ENCODE results near the gene RNF14.
A peak's percentile ranks its signal among the peaks of the same experiment; 100 is the strongest.

RNF14 gene

DNA sequence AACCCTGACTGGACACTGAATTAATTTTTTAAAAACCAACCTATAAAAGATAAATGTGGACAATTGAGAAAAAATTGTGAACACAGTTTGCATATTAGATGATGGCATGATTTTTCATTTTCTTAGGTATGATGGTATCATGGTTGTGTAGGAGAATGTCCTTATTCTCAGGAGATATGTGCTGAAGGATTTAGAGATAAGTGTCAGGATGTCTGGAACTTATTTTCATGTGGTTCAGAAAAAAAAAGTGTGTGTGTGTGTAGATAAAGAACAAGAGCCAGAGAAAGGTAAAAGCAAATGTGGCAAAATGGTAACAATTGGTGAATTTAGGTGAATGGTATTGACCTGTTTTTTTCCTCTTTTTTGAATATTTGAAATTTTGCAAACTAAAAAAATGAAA lies 39.9 kb downstream of the RNF14 start:
- H2BK5ac ChIP-seq (ENCODE audit: low read length) = no peak overlapping the region
- no peaks in the 10 kb centered on the region for H3K9me3 ChIP-seq (replicated peaks in 1 of 2; ENCODE audit: control insufficient read depth in 2 of 2, insufficient read depth in 1 of 2, low read depth in 1 of 2, low read length in 2 of 2)
- no peaks in the 10 kb centered on the region for H3K79me1 ChIP-seq (ENCODE audit: low read depth, low read length)
- H2AK5ac ChIP-seq (ENCODE audit: low read depth, low read length) = no peak overlapping the region
- no peak overlapping the region for H3K4me3 ChIP-seq (ENCODE audit: low read length in 2 of 2)
- H3K23ac ChIP-seq (ENCODE audit: low read depth, low read length, poor library complexity) = no peak overlapping the region
- no peak overlapping the region for H3K27ac ChIP-seq (replicated peaks; ENCODE audit: low read length)
- H2AFZ ChIP-seq (ENCODE audit: low read length) = no peak overlapping the region
- H3K36me3 ChIP-seq (replicated peaks in 1 of 2; ENCODE audit: control insufficient read depth in 2 of 2, insufficient read depth in 2 of 2, low read length in 2 of 2) = peaks cover 6 to 33% of the 10 kb centered on the region in 2 donors
- no peak overlapping the region for H3K4me2 ChIP-seq (ENCODE audit: insufficient read depth, low read length, poor library complexity, severe bottlenecking)
- H2BK12ac ChIP-seq (ENCODE audit: low read length) = no peak overlapping the region
- no peak overlapping the region for H2BK15ac ChIP-seq (ENCODE audit: low read length)
- peaks cover 0 to 7% of the 10 kb centered on the region in 2 donors for H3K4me1 ChIP-seq (ENCODE audit: control insufficient read depth in 2 of 2, insufficient read depth in 1 of 2, low read depth in 1 of 2, low read length in 2 of 2)
- H2BK120ac ChIP-seq (ENCODE audit: low read depth, low read length) = no peak overlapping the region
- no peak for DNase-seq (ENCODE audit: low spot score)
- H3K14ac ChIP-seq (ENCODE audit: low read length) = no peak overlapping the region
- peaks cover 0 to 2% (median 0%) of the 10 kb centered on the region in 3 experiments for H3K27me3 ChIP-seq (ENCODE audit: control insufficient read depth in 3 of 3, insufficient read depth in 3 of 3, low read depth in 1 of 3, low read length in 3 of 3)
- H4K8ac ChIP-seq (ENCODE audit: low read depth, low read length) = no peak overlapping the region
- H3K18ac ChIP-seq (ENCODE audit: low read length) = no peak overlapping the region
- no peak overlapping the region for H3K4ac ChIP-seq (ENCODE audit: low read length)
- no peak overlapping the region for H4K91ac ChIP-seq (ENCODE audit: low read depth, low read length, poor library complexity)
- no peak overlapping the region for H3K9ac ChIP-seq (ENCODE audit: low read depth, low read length, poor library complexity)

DNA sequence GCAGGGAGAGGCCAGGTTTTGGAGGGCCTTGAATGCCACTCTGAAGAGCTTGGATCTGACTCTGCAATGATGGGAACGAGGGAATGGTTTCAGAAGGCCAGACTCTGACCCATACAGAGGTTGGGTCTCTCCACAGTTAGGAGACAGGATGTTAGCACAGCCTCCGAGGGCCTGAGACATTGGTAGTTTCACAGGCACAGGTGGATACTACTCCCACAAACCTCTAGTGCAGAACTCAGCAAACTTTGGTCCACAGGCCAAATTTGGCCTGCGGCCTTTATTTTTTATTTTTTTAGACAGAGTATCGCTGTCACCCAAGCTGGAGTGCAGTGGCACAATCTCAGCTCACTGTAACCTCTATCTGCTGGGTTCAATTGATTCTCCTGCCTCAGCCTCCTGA lies 41.0 kb downstream of the RNF14 start:
- no peak for DNase-seq (ENCODE audit: low spot score)
- Histone ChIP-seq H3K4ac (ENCODE audit: low read length) (no peak overlapping the region), H2BK120ac (ENCODE audit: low read depth, low read length) (no peak overlapping the region), H3K23ac (ENCODE audit: low read depth, low read length, poor library complexity) (no peak overlapping the region), H3K27me3 (ENCODE audit: control insufficient read depth in 3 of 3, insufficient read depth in 3 of 3, low read depth in 1 of 3, low read length in 3 of 3) (peaks cover 0 to 2% (median 0%) of the 10 kb centered on the region in 3 experiments), H2AFZ (ENCODE audit: low read length) (no peak overlapping the region), H3K18ac (ENCODE audit: low read length) (no peak overlapping the region), H3K9me3 (replicated peaks in 1 of 2; ENCODE audit: control insufficient read depth in 2 of 2, insufficient read depth in 1 of 2, low read depth in 1 of 2, low read length in 2 of 2) (no peaks in the 10 kb centered on the region), H3K4me1 (ENCODE audit: control insufficient read depth in 2 of 2, insufficient read depth in 1 of 2, low read depth in 1 of 2, low read length in 2 of 2) (peaks cover 0 to 7% of the 10 kb centered on the region in 2 donors), H3K4me3 (ENCODE audit: low read length in 2 of 2) (no peak overlapping the region), H3K9ac (ENCODE audit: low read depth, low read length, poor library complexity) (no peak overlapping the region), H3K79me1 (ENCODE audit: low read depth, low read length) (no peaks in the 10 kb centered on the region), H3K14ac (ENCODE audit: low read length) (no peak overlapping the region), H2BK5ac (ENCODE audit: low read length) (no peak overlapping the region), H3K4me2 (ENCODE audit: insufficient read depth, low read length, poor library complexity, severe bottlenecking) (no peak overlapping the region), H3K27ac (replicated peaks; ENCODE audit: low read length) (no peak overlapping the region), H3K36me3 (replicated peaks in 1 of 2; ENCODE audit: control insufficient read depth in 2 of 2, insufficient read depth in 2 of 2, low read length in 2 of 2) (peaks cover 1 to 27% of the 10 kb centered on the region in 2 donors), H2BK12ac (ENCODE audit: low read length) (no peak overlapping the region), H4K8ac (ENCODE audit: low read depth, low read length) (no peak overlapping the region), H2BK15ac (ENCODE audit: low read length) (no peak overlapping the region), H4K91ac (ENCODE audit: low read depth, low read length, poor library complexity) (no peak overlapping the region), H2AK5ac (ENCODE audit: low read depth, low read length) (no peak overlapping the region)
- no CpG with 5 or more reads among the region's 4 CpGs for WGBS, 2 donors (ENCODE audit: extremely low coverage in 2 of 2, insufficient read length in 2 of 2, insufficient replicate concordance in 1 of 2)

GRCh38 chr5:142011572-142012185 lies 42.8 kb downstream of the RNF14 start:
- DNase-seq (ENCODE audit: low spot score) = no peak
- Histone ChIP-seq H2AFZ (ENCODE audit: low read length) (no peak overlapping the region), H3K27ac (replicated peaks; ENCODE audit: low read length) (peak overlapping the region; percentile 8), H3K23ac (ENCODE audit: low read depth, low read length, poor library complexity) (no peak overlapping the region), H3K4ac (ENCODE audit: low read length) (no peak overlapping the region), H2BK15ac (ENCODE audit: low read length) (no peak overlapping the region), H2BK5ac (ENCODE audit: low read length) (no peak overlapping the region), H3K18ac (ENCODE audit: low read length) (no peak overlapping the region), H3K4me1 (ENCODE audit: control insufficient read depth in 2 of 2, insufficient read depth in 1 of 2, low read depth in 1 of 2, low read length in 2 of 2) (peaks cover 0 to 7% of the 10 kb centered on the region in 2 donors), H3K14ac (ENCODE audit: low read length) (no peak overlapping the region), H3K9me3 (replicated peaks in 1 of 2; ENCODE audit: control insufficient read depth in 2 of 2, insufficient read depth in 1 of 2, low read depth in 1 of 2, low read length in 2 of 2) (no peaks in the 10 kb centered on the region), H3K4me3 (ENCODE audit: low read length in 2 of 2) (peak overlapping the region in 1 of 2 donors; percentile 5), H3K9ac (ENCODE audit: low read depth, low read length, poor library complexity) (no peak overlapping the region), H4K8ac (ENCODE audit: low read depth, low read length) (no peak overlapping the region), H3K27me3 (ENCODE audit: control insufficient read depth in 3 of 3, insufficient read depth in 3 of 3, low read depth in 1 of 3, low read length in 3 of 3) (no peaks in the 10 kb centered on the region), H2AK5ac (ENCODE audit: low read depth, low read length) (no peak overlapping the region), H3K79me1 (ENCODE audit: low read depth, low read length) (no peaks in the 10 kb centered on the region), H3K36me3 (replicated peaks in 1 of 2; ENCODE audit: control insufficient read depth in 2 of 2, insufficient read depth in 2 of 2, low read length in 2 of 2) (peaks cover 0 to 12% of the 10 kb centered on the region in 2 donors), H4K91ac (ENCODE audit: low read depth, low read length, poor library complexity) (no peak overlapping the region), H2BK120ac (ENCODE audit: low read depth, low read length) (no peak overlapping the region), H2BK12ac (ENCODE audit: low read length) (no peak overlapping the region), H3K4me2 (ENCODE audit: insufficient read depth, low read length, poor library complexity, severe bottlenecking) (no peak overlapping the region)
- no CpG with 5 or more reads among the region's 9 CpGs for WGBS, 2 donors (ENCODE audit: extremely low coverage in 2 of 2, insufficient read length in 2 of 2, insufficient replicate concordance in 1 of 2)

GRCh38 chr5:142012186-142012785 lies 43.4 kb downstream of the RNF14 start:
- H3K14ac ChIP-seq (ENCODE audit: low read length) = no peak overlapping the region
- peak overlapping the region; percentile 85 for H3K9ac ChIP-seq (ENCODE audit: low read depth, low read length, poor library complexity)
- H2BK12ac ChIP-seq (ENCODE audit: low read length) = no peak overlapping the region
- no peak overlapping the region for H2BK120ac ChIP-seq (ENCODE audit: low read depth, low read length)
- H2BK15ac ChIP-seq (ENCODE audit: low read length) = no peak overlapping the region
- H3K18ac ChIP-seq (ENCODE audit: low read length) = peak overlapping the region; percentile 94
- no peak for DNase-seq (ENCODE audit: low spot score)
- no peak overlapping the region for H3K27ac ChIP-seq (replicated peaks; ENCODE audit: low read length)
- H3K79me1 ChIP-seq (ENCODE audit: low read depth, low read length) = no peaks in the 10 kb centered on the region
- no peaks in the 10 kb centered on the region for H3K9me3 ChIP-seq (replicated peaks in 1 of 2; ENCODE audit: control insufficient read depth in 2 of 2, insufficient read depth in 1 of 2, low read depth in 1 of 2, low read length in 2 of 2)
- peak overlapping the region; percentile 11 for H2AK5ac ChIP-seq (ENCODE audit: low read depth, low read length)
- WGBS, 2 donors (ENCODE audit: extremely low coverage in 2 of 2, insufficient read length in 2 of 2, insufficient replicate concordance in 1 of 2) = no CpG with 5 or more reads among the region's 18 CpGs
- H3K23ac ChIP-seq (ENCODE audit: low read depth, low read length, poor library complexity) = peak overlapping the region; percentile 81
- peaks cover 0 to 7% of the 10 kb centered on the region in 2 donors for H3K4me1 ChIP-seq (ENCODE audit: control insufficient read depth in 2 of 2, insufficient read depth in 1 of 2, low read depth in 1 of 2, low read length in 2 of 2)
- peak overlapping the region; percentile 45 to 82 for H3K4me3 ChIP-seq (ENCODE audit: low read length in 2 of 2)
- H3K27me3 ChIP-seq (ENCODE audit: control insufficient read depth in 3 of 3, insufficient read depth in 3 of 3, low read depth in 1 of 3, low read length in 3 of 3) = no peaks in the 10 kb centered on the region
- H3K36me3 ChIP-seq (replicated peaks in 1 of 2; ENCODE audit: control insufficient read depth in 2 of 2, insufficient read depth in 2 of 2, low read length in 2 of 2) = peaks cover 0 to 10% of the 10 kb centered on the region in 2 donors
- peak overlapping the region; percentile 77 for H2AFZ ChIP-seq (ENCODE audit: low read length)
- H2BK5ac ChIP-seq (ENCODE audit: low read length) = peak overlapping the region; percentile 79
- H4K8ac ChIP-seq (ENCODE audit: low read depth, low read length) = no peak overlapping the region
- H3K4ac ChIP-seq (ENCODE audit: low read length) = no peak overlapping the region
- peak overlapping the region; percentile 85 for H3K4me2 ChIP-seq (ENCODE audit: insufficient read depth, low read length, poor library complexity, severe bottlenecking)
- H4K91ac ChIP-seq (ENCODE audit: low read depth, low read length, poor library complexity) = no peak overlapping the region

All from neuronal stem cell (in vitro differentiated cells).